Nucleus accumbens (tissue), 56 donors: ENCODE measurements around the gene MCFD2.
"Not testable (repeated sequence)": the region's sequence is repeated elsewhere in the genome, so short reads cannot be mapped to it uniquely, and the experiment has no call there.

Experiments used
- DNase-seq, 56 donors: peaks; one replicate each; lab custom pipeline; 2025; lab: John Stamatoyannopoulos, UW

The MCFD2 gene

GRCh38 chr2:46904908-46905678, 10.5 kb downstream of the MCFD2 start:
- not testable (repeated sequence) for DNase-seq

DNA sequence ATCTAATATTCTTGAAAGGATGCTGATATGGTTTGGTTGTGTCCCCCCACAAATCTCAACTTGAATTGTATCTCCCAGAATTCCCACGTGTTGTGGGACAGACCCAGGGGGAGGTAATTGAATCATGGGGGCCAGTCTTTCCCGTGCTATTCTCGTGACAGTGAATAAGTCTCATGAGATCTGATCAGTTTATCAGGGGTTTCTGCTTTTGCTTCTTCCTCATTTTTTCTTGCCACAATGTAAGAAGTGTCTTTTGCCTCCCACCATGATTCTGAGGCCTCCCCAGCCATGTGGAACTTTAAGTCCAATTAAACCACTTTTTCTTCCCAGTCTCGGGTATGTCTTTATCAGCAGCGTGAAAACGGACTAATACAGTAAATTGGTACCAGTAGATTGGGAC, 12.6 kb downstream of the MCFD2 start:
- DNase-seq = not testable (repeated sequence)

GRCh38 chr2:46902465-46902864, 13.1 kb downstream of the MCFD2 start:
- DNase-seq = no peak

GRCh38 chr2:46901611-46902010, 14.0 kb downstream of the MCFD2 start:
- DNase-seq = no peak

GRCh38 chr2:46900381-46900780, 15.2 kb downstream of the MCFD2 start:
- DNase-seq = no peak

DNA sequence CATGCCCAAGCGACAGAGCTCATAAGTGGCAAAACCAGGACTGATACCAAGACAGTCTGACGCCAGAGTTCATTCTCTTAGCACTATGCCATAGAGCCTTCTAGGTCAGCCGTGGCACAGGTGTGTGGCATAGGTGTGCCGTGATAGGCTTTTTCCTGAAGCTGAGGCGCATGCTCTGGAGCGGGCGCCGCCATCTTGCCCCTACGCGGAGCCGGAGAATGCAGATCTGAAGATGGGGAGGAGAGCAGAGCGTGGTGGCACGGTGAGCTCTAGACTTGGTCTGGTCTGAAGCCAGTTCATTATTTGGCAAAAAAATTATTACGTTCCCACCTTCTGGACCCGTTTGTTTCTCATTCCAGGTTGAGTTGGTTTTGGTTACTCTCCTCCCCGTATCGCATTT, 16.6 kb downstream of the MCFD2 start:
- no peak for DNase-seq

DNA sequence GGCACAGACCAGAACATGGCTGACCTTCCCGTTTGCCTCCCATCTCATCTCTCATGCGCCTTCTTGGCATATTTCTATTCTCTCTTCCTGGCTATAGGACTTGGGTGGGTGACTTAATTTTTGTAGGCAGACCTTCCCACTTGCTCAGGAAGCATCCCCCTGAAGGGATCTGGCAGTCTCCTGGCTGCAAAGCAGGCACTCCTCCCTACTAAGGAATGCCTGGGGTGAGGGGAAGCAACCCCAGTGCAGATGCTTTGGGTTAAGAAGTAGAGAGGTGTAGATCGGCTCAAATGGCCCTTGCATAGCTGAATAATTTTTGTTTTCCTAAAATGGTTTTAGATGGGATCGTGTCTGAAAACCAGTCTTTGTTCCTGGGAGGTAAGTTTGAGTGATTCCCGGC, 17.6 kb downstream of the MCFD2 start:
- DNase-seq = no peak

GRCh38 chr2:46893269-46893939, 22.2 kb downstream of the MCFD2 start:
- no peak for DNase-seq

- no peak for DNase-seq
Observed at GRCh38 chr2:46891956-46892553, 23.6 kb downstream of the MCFD2 start.

DNA sequence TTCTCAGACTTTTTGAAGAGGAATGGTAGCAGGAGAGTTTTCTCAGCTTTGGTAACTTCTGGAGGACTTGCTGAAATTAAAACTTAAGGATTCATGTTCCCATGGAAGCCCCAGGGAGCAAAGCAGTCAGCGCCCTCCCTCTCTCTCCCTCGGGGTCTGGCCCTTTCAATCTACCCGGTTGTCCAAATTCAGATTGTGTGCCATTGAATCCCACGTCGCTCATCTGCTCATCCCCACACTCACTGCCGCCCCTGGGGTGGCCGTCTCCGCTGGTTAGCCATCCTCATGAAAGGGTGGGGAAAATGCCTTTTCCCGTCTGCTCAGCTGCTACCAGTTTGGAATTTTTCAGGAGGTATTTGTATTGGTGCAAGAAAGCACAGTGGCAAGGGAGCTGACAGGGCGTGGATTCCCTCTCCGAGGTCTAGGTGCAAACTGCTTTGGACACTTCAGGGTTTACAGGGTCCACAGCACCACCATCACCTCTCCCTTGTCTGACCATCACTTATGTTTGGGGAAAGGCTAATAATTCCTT, 27.1 kb downstream of the MCFD2 start:
- DNase-seq = no peak

DNA sequence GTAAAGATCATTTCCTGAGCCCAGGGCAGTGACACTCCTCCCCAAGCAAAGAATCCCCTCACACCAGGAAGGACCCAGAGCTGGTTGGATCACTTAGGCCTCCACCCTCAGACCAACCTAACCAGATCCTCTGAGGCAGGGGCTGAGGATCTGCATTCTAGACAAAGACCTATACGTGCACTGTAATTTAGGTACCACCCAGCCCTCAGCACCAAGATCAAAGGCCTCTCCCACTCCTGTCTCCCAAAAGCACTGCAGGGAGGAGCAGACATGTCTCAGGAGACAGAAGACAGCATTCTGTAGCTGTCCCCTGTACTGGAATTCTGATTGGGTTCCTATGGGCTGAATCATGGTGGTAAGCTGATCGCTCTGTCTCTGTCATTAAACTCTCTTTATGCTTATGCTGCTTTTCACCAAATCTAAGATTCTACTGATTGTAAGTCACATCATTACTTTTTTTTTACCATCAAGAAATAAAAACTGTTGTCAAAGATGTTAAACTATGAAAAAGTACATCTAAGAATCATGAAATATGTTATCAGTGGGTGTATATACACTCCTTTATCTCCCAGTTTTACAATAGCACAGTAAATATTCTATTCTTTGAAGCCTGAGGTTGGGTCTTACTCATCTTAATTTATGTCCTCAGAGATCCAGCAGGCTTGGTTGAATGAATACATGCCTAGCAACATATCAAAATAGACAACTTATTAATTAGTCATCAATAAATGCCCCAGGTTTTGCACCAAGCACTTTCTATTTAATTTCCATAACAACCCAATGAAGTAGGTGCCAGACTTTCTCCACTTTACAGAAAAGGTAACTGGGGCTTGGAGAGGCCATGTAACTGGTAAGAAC, 28.3 kb downstream of the MCFD2 start:
- no peak for DNase-seq

DNA sequence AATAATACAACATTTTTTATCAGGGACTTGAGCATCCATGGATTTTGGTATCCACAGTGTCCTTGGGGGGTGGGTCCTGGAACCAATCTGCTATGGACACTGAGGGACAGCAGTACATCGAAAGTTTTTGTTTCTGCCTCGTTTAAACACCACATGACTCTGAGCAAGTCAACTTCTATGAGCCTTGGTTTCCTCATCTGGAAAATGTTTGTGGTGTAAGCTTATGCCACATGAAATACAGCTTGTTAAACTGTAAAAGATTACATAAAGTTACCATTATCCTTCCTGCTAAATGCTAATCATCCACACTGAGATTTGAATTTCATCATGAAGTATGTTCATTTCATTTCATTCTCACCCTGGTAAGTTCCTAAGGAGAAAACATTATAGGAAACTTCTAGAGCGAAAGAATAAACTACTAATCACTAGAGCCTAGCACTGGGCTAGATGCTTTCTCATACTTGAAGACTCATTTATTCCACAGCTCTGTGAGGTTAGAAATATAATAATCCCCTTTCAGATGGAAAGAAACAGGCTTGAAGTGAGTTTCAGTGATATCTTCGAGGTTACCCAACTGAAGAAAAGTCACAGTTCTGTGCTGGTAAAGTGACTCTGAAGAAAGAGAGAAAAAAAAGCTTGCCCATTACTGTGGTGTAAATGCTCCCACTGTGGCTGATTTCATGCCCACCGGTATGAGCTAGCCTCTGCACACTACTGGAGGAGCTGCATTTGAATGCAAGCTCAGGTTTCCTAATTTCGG, 29.2 kb downstream of the MCFD2 start:
- DNase-seq = no peak

DNA sequence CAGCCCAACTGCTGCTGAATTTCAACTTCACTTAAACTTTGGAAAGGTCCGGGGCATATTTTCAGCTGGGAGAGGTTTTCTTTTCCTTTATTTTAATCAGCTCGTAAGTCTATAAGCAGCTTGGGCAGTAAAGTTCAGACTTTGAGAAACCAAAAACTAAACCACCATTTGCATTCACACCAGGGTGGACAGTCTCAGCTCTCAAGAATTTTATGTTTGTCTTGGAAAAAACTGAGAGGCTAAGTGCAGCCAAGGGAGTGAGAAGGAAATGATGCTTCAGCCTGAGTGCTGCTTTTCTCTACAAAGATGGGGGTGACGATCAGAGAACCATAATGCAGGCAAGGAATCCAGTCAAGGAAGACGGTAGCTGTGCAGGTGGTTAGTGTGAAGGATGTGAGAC, 30.2 kb downstream of the MCFD2 start:
- no peak for DNase-seq

DNA sequence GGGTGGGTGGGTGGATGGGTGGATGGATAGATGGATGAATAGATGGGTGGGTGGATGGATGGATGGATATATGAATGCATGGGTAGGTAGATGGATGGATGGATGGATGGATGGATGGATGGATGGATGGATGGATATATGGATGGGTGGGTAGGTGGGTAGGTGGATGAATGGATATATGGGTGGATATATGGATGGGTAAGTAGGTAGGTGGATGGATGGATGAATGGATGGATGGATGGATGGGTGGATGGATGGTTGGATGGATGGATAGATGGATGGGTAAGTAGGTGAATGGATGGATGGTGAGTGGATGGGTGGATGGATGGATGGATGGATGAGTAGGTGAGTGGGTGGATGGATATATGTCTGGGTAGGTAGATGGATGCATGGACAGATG, 36.1 kb downstream of the MCFD2 start:
- DNase-seq = no peak

DNA sequence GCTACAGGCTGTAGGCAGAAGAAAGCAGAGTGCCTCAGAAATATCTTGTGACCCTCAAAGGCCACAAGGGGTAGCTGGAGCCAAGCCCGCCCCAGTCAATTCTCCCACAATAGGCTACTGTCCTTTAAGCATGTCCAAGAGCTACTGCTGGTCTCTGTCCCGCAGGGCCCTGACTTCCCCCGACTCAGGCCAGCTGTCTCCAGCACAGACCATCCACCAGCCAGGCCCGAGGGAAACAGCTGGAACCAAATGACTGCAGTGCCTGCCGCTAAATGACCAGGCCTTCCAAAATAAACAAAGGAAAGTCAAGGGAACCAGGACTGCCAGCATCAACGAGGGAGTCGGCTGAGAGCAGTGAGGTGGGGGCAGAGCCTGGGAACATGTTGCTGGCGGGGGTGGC, 36.7 kb downstream of the MCFD2 start:
- peak in 44 of 56 donors; percentile 13 to 79 (median 42) for DNase-seq

- no peak for DNase-seq
Observed at GRCh38 chr2:46878240-46878877, 37.2 kb downstream of the MCFD2 start.

- no peak for DNase-seq
Observed at GRCh38 chr2:46877619-46878113, 37.9 kb downstream of the MCFD2 start.

DNA sequence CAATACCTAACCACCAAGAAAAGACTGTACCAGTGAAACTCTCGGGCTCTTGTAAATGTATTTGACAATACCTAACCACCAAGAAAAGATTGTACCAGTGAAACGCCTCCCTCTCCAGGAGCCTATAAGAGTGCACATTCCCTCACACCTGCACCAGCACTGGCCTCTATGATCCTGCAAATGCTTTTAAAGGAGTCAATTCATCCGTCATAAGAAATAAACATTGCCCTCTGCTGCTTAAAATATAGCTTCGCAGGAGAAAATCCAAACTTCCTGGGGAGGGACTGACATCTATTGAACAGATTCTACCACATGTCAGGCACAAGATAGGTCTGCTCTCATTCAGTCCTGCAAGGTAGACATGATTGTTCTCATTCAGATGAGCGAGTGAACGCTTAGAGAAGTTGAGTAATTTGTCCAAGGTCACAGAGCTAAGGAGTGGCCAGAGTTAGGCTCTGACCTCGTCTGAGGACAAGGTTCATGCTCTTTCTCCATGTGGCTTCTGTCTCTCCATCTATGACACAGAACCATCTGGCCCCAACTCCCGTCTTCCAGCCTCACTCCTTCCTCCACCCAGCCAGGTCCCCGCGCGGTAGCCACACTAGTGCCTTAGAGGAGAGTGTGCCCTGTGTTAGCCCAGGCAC, 38.7 kb downstream of the MCFD2 start:
- DNase-seq = peak in 2 of 56 donors; percentile 4 to 20
